Stimulated activated CD8-positive, alpha-beta memory T cell treated with anti-CD3 and anti-CD28 coated beads, Interleukin-7, amount 100 ng/mL, for 1 hour (primary cell): ENCODE results near the gene POLR2A.

Source experiments
- DNase-seq, 2 donors: peaks; one replicate each; pipeline ENCODE4 v3.0.0-alpha.2; 2020; ENCODE audit warnings: low read depth in 2 of 2

Gene POLR2A

DNA sequence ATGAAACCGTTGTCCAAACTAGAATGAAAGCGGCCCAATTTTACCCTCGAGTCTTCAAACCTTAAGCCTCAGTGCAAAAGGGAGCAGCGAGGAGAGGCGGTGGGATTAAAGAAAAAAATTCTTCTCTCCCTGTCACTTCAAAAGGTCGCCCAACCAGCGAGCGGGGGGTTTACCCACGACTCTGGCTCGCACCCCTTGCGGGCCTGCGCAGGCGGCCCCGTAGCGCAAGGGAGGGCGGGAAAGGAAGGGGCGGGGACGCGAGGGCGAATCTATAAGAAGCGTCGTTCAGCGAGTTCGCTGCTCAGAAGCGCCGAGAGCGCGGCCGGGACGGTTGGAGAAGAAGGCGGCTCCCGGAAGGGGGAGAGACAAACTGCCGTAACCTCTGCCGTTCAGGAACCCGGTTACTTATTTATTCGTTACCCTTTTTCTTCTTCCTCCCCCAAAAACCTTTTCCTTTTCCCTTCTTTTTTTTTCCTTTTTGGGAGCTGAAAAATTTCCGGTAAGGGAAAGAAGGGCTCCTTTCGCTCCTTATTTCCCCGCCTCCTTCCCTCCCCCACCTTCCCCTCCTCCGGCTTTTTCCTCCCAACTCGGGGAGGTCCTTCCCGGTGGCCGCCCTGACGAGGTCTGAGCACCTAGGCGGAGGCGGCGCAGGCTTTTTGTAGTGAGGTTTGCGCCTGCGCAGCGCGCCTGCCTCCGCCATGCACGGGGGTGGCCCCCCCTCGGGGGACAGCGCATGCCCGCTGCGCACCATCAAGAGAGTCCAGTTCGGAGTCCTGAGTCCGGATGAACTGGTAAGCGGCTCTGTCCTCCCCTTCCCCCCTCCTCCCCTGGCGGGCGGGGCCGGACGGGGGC, at the start of gene POLR2A:
Gene POLR2A (plus strand): TSS at position 300 of the 852 bp plus-strand sequence.
- DNase-seq, result peak; percentile 98 to 99

- DNase-seq, result peak in 1 of 2 donors; percentile 20
Measured at GRCh38 chr17:7435676-7436555, 48.2 kb upstream of the POLR2A start.

DNA sequence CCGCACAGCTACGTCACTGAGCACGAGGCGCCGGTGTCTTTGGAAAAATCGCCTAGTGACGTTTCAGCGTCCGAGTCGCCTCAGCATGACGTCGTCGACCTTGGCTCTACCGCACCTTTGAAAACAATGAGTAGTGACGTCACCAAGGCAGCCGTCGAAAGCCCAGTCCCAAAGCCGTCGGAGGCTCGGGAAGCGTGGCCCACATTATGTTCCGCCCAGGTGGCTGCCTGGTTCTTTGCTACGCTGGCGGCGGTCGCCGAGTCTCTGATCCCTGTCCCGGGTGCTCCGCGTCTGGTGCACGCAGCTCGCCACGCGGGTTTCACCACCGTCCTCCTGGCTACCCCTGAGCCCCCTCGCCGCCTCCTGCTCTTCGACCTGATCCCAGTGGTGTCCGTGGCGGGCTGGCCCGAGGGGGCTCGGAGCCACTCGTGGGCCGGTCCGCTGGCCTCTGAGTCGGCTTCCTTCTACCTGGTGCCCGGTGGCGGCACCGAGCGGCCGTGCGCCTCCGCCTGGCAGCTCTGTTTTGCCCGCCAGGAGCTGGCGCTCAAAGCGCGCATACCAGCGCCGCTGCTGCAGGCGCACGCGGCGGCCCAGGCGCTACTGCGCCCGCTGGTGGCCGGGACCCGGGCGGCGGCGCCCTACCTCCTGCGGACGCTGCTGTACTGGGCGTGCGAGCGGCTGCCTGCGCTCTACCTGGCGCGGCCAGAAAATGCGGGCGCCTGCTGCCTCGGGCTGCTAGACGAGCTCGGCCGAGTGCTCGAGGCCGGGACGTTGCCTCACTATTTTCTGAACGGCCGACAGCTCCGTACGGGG, 47.4 kb upstream of the POLR2A start:
- peak; percentile 57 to 59 for DNase-seq

- no peak for DNase-seq
Measured at GRCh38 chr17:7437369-7437863, 46.8 kb upstream of the POLR2A start.

DNA sequence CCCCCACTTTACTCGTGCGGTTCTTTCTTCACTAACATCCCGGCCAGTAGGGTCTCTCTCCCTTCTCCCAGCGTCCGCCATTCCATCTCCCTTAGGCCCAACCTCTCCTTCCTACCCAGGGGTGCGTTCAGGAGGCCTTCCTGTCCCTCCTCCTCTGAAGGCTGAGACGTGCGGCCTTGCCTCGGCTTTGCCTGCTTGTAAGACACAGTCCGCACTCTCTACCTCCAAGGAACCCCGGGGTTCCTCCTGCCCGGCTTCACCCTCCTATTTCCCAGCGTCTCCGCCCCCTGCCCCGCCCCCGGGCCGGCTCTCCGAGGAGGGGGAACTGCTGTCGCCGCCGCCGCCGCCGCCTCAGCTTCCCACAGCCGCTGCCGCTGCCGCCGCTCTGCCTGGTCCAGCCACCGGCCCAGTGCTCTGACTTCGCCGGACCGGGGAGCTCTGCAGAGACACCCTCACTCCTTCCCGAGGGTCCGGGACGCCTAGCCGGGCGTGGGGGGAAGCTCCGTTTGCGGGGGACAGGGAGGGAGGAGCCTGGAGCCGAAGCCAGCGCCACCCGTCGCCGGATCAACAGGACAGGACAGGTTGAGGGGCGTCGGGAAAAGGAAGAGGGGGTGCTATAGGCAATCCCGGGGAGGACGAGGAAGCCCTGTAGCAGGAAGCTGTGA, 46.1 kb upstream of the POLR2A start:
- peak in 1 of 2 donors; percentile 23 for DNase-seq

DNA sequence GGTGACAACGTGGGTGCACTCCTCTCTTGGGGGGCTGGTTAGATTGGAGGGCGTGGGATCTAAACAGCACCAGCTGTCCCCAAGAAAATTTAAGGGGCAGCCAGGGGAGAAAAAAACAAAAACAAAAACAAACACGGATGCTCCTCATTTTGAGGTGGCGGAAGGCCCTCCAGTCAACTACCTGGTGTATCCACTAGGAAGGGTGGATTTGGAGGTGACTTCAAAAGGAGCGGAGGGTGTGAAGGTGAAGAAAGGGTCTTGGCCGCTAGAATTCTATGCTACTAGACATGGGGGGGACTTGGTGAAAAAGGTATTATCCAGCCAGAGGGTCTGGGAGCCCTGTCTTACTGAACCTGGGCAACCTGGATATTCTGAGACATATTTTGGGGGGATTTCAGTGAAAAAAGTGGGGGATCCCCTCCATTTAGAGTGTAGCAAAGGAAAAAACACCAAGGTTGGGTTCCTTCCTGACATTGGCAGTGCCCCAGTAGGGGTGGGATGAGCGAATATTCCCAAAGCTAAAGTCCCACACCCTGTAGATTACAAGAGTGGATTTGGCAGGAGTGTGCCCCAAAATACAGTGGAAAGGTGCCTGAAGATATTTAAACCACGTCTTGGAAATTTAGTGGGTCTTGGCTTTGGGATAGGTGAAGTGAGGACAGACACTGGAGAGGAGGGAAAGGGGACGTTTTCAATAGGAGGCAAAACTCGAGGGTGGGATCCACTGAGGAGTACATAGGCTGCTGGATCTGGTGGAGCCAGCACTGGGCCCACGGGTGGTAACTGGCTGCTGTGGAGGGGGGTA, 45.3 kb upstream of the POLR2A start:
- DNase-seq, result no peak

GRCh38 chr17:7439462-7440112, 44.6 kb upstream of the POLR2A start, which contains the start of gene FGF11:
TSS of gene FGF11 (plus strand) at chr17:7439512. CDS start at chr17:7439621, 109 bp downstream.
- DNase-seq, result no peak

GRCh38 chr17:7440113-7440833, 43.9 kb upstream of the POLR2A start:
- no peak for DNase-seq

GRCh38 chr17:7440834-7441195, 43.4 kb upstream of the POLR2A start:
- no peak for DNase-seq

DNA sequence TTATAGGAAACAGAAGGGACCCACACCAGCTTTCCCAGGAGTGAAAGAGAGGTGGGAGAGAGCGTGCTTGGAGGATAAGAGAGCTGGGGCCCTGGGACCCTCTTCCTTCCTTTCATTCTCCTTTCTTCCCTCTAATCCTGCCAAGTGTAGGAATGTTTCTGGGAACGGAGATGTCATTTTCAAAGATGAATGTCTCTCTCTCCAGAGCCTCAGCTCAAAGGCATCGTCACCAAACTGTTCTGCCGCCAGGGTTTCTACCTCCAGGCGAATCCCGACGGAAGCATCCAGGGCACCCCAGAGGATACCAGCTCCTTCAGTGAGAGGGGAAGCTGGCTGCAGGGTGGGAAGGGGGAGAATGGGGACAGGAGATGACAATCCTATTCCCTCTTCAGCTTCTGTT, 42.9 kb upstream of the POLR2A start:
- no peak for DNase-seq

DNA sequence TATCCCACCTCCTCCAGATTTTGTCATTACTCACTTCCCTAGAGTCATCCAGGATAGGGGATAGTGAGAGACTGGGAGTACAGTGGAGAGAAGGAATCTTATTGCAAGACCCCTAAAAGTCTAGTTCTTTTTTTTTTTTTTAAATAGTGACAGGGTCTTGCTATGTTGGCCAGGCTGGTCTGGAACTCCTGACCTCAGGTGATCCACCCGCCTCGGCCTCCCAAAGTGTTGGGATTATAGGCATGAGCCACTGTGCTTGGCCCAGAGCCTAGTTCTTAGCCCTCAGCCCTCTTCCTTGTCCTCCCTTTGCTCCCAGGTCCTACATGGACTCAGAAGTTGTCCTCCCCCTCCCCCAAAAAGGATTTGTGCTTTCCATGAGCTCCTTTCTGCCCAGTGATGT, 42.0 kb upstream of the POLR2A start:
- no peak for DNase-seq

GRCh38 chr17:7443499-7444485, 40.4 kb upstream of the POLR2A start:
- DNase-seq, result no peak

DNA sequence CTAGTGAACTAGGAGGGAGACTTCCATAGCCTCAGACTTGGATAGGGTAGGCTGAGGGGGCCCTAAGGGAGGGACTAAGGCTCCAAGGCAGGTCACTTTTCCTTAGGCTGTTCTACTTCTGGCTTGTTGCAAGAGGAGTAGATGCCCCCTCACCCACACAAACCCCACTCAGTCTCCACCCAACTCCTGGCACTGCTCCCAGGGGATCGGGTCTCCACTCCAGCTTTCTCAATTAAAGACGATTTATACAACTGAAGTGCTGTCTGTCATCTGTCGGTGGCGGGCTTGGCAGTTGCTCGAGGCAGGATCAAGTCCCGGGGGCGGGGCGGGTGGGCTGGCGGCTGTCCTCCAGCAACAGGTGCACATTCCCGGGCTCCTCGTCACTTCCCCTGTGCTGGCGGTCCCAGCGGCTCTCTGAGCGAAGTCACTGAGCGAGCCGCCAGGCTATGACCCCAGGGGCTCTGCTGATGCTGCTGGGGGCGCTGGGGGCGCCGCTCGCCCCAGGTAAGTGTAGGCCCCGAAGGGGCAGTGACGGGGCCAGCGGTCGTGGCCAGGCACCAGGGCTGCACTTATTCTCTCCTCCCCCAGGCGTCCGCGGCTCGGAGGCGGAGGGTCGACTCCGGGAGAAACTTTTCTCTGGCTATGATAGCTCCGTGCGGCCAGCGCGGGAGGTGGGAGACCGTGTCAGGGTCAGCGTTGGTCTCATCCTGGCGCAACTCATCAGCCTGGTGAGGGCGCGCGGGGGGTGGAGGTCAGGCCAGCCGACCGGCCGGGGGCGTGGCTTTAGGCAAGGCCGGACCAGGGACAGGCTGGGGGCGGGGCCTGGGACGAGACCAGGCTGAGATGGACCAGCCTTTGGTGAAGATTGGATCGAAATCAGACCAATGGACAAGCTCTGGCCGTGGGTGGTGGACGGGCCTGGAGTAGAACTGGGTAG, 39.2 kb upstream of the POLR2A start, which contains the start of gene CHRNB1:
Gene CHRNB1 (plus strand): TSS at position 380 of the 937 bp plus-strand sequence. CDS start 67 bp downstream, at position 447.
- DNase-seq, result no peak

GRCh38 chr17:7445619-7445968, 38.6 kb upstream of the POLR2A start:
- peak in 1 of 2 donors; percentile 15 for DNase-seq

DNA sequence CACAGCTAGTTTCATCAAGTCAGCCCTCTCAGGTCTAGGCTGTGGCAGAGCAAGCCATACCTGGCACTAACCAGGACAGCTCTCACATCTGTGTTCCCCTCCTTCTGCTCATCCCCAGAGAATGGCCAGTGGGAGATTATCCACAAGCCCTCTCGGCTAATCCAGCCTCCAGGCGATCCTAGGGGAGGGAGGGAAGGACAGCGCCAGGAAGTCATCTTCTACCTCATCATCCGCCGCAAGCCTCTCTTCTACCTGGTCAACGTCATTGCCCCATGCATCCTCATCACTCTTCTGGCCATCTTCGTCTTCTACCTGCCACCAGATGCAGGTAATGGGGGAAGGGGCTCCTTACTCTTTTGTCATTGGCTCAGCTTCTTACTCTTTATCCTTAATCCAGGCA, 35.7 kb upstream of the POLR2A start:
- no peak for DNase-seq

DNA sequence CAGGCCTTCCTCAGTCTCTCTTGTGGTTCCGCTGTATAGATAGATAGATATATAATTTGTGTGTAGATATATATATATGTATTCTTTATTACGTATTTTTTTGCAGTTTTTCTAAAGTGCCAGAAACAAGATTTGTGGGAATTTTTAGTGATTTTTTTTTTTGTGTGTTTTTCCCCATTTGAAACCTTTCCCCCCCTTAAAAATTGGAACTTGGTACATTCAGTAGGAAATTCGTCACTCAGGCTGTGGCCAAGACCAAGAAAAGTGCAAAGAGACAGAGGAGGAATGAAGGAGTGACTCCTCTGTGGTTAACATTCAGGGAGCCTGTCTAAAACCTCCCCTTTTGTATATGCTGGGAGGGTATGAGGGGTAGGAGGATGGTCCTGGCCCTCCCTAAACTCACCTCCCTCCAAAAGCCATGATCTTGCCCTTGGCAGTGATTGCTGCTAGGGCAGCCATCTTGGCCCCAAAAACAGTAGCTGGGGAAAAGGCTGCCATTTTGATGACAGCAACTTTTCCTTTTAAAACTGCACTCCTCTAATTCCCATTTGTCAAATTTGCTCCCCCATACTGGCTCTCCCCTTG, 24.1 kb upstream of the POLR2A start:
- DNase-seq, result no peak
